MM.1S (cell line): ENCODE measurements around the gene TBC1D14.

Experiments used
- DNase-seq: peaks from one replicate; pipeline ENCODE4 v3.0.0-alpha.2; 2015
- H2AFZ ChIP-seq: fragments of 300-600 bp; sonication (generic); 2 replicates; pipeline ENCODE4 v1.6.0; 2016; ENCODE audit warnings: antibody characterized with exemption, low read length
- H3F3A ChIP-seq: fragments of 300-600 bp; sonication (generic); 2 replicates; pipeline ENCODE4 v1.6.1; 2016; ENCODE audit warnings: mild to moderate bottlenecking, antibody characterized with exemption, low read length, moderate library complexity, mixed read lengths; ENCODE audit not compliant: insufficient read depth
- H3K27ac ChIP-seq: fragments of 300-600 bp; sonication (generic); 2 replicates; pipeline ENCODE4 v1.5.1; 2016; ENCODE audit warnings: mild to moderate bottlenecking, low read length
- H3K27me3 ChIP-seq: fragments of 300-600 bp; sonication (generic); replicated peaks from 2 replicates; pipeline ENCODE4 v1.6.0; 2016; ENCODE audit warnings: low read length; ENCODE audit not compliant: insufficient read depth
- H3K36me3 ChIP-seq: fragments of 300-600 bp; sonication (generic); replicated peaks from 2 replicates; pipeline ENCODE4 v1.6.1; 2016; ENCODE audit warnings: mild to moderate bottlenecking, low read length, mixed read lengths; ENCODE audit not compliant: insufficient read depth
- H3K4me1 ChIP-seq: fragments of 300-600 bp; sonication (generic); 2 replicates; pipeline ENCODE4 v1.6.1; 2016; ENCODE audit warnings: low read length, mixed read lengths
- H3K4me2 ChIP-seq: fragments of 300-600 bp; sonication (generic); 2 replicates; pipeline ENCODE4 v1.6.0; 2016; ENCODE audit warnings: low read depth, low read length
- H3K4me3 ChIP-seq: fragments of 300-600 bp; sonication (generic); 2 replicates; pipeline ENCODE4 v1.5.1; 2016; ENCODE audit warnings: low read length, mixed read lengths
- H3K79me2 ChIP-seq: fragments of 300-600 bp; sonication (generic); 2 replicates; pipeline ENCODE4 v1.6.1; 2016; ENCODE audit warnings: mixed run types, low read length, mixed read lengths
- H3K9ac ChIP-seq: fragments of 300-600 bp; sonication (generic); 2 replicates; pipeline ENCODE4 v1.6.1; 2016; ENCODE audit warnings: low read length, mixed read lengths
- H3K9me2 ChIP-seq: fragments of 300-600 bp; sonication (generic); replicated peaks from 2 replicates; pipeline ENCODE4 v1.6.1; 2016; ENCODE audit warnings: mild to moderate bottlenecking, low read length, mixed read lengths; ENCODE audit not compliant: insufficient read depth
- H3K9me3 ChIP-seq: fragments of 300-600 bp; sonication (generic); replicated peaks from 2 replicates; pipeline ENCODE4 v1.6.1; 2016; ENCODE audit warnings: mild to moderate bottlenecking, low read length, mixed read lengths; ENCODE audit not compliant: insufficient read depth
- H4K20me1 ChIP-seq: fragments of 300-600 bp; sonication (generic); 2 replicates; pipeline ENCODE4 v1.6.1; 2016; ENCODE audit warnings: mild to moderate bottlenecking, low read length, moderate library complexity, mixed read lengths; ENCODE audit not compliant: insufficient read depth
- EZH2 ChIP-seq: fragments of 300-600 bp; sonication (generic); optimal IDR thresholded peaks from 2 replicates; pipeline ENCODE3; 2017; ENCODE audit warnings: low read depth, mild to moderate bottlenecking, antibody characterized with exemption, low read length, mixed read lengths
- EZH2phosphoT487 ChIP-seq: fragments of 300-600 bp; sonication (generic); IDR thresholded peaks from 2 replicates; pipeline ENCODE4 v1.6.1; 2018; ENCODE audit warnings: antibody characterized with exemption, low read length
- TF ChIP-seq, protein P1 (sequence below): fragments of 300-600 bp; sonication (generic); IDR thresholded peaks from 2 replicates; pipeline ENCODE4 v1.5.1; 2016; ENCODE audit warnings: antibody characterized with exemption, low read length, mixed read lengths

TBC1D14 gene

DNA sequence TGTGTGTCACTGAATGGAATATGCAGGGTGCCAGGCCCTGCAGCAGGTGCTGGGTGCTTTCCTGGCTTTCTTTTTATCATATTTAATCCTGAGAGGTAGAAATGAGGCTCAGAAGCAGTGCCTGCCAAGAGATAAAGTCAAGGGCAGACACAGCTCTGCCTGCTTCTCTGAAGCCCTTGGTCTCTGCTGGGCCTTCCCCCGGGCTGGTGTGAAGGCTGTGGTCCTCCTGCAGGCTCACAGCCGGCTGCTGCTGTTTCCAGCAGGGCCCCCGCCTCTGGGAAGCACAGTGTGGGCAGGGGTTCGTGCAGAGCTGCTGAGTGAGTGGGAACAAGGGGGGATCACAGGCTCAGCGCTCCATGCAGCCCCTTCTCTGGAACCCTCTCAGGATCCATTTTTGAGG is 49.6 kb downstream of the TBC1D14 start:
- H4K20me1 ChIP-seq = no peaks in the 10 kb centered on the region
- H3K9me3 ChIP-seq = no peaks in the 10 kb centered on the region
- no peak overlapping the region for H3K27ac ChIP-seq
- TF ChIP-seq EZH2phosphoT487 (no peak), EZH2 (no peak)
- TF ChIP-seq, protein P1, sequence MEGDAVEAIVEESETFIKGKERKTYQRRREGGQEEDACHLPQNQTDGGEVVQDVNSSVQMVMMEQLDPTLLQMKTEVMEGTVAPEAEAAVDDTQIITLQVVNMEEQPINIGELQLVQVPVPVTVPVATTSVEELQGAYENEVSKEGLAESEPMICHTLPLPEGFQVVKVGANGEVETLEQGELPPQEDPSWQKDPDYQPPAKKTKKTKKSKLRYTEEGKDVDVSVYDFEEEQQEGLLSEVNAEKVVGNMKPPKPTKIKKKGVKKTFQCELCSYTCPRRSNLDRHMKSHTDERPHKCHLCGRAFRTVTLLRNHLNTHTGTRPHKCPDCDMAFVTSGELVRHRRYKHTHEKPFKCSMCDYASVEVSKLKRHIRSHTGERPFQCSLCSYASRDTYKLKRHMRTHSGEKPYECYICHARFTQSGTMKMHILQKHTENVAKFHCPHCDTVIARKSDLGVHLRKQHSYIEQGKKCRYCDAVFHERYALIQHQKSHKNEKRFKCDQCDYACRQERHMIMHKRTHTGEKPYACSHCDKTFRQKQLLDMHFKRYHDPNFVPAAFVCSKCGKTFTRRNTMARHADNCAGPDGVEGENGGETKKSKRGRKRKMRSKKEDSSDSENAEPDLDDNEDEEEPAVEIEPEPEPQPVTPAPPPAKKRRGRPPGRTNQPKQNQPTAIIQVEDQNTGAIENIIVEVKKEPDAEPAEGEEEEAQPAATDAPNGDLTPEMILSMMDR = no peak
- H3K4me2 ChIP-seq = no peak overlapping the region
- H3K9me2 ChIP-seq = no peaks in the 10 kb centered on the region
- 0 out of 2 replicates have a peak, but pooled peaks cover under 1% of the 10 kb centered on the region for H3K79me2 ChIP-seq
- no peak overlapping the region for H3K4me3 ChIP-seq
- peaks cover 9% of the 10 kb centered on the region; the same call in 1 of the 2 replicates for H3K4me1 ChIP-seq
- H3K9ac ChIP-seq = no peak overlapping the region
- DNase-seq = no peak
- peaks cover 2% of the 10 kb centered on the region; the same call in 1 of the 2 replicates for H3F3A ChIP-seq
- H3K36me3 ChIP-seq = no peaks in the 10 kb centered on the region
- no peak overlapping the region for H2AFZ ChIP-seq
- no peaks in the 10 kb centered on the region for H3K27me3 ChIP-seq

GRCh38 chr4:6960154-6960553 is 50.5 kb downstream of the TBC1D14 start:
- H3K4me1 ChIP-seq = peaks cover 10% of the 10 kb centered on the region; the same call in 1 of the 2 replicates
- no peaks in the 10 kb centered on the region for H3K9me2 ChIP-seq
- peaks cover 3% of the 10 kb centered on the region; the same call in 1 of the 2 replicates for H3F3A ChIP-seq
- TF ChIP-seq EZH2phosphoT487 = no peak
- TF ChIP-seq, protein P1 = no peak
- no peak for TF ChIP-seq EZH2
- no peaks in the 10 kb centered on the region for H4K20me1 ChIP-seq
- no peak for DNase-seq
- H3K27ac ChIP-seq = no peak overlapping the region
- no peak overlapping the region for H3K9ac ChIP-seq
- no peaks in the 10 kb centered on the region for H3K9me3 ChIP-seq
- H3K27me3 ChIP-seq = no peaks in the 10 kb centered on the region
- H3K79me2 ChIP-seq = no peaks in the 10 kb centered on the region
- no peak overlapping the region for H3K4me2 ChIP-seq
- no peak overlapping the region for H2AFZ ChIP-seq
- no peak overlapping the region for H3K4me3 ChIP-seq
- H3K36me3 ChIP-seq = no peaks in the 10 kb centered on the region

- Histone ChIP-seq H3F3A (peaks cover 3% of the 10 kb centered on the region; the same call in 1 of the 2 replicates), H3K27ac (no peak overlapping the region), H3K9me3 (no peaks in the 10 kb centered on the region), H3K27me3 (0 out of 2 replicates have a peak, but pooled peaks cover 3% of the 10 kb centered on the region), H2AFZ (no peak overlapping the region), H3K4me1 (peaks cover 10% of the 10 kb centered on the region; the same call in 1 of the 2 replicates), H3K4me3 (no peak overlapping the region), H4K20me1 (no peaks in the 10 kb centered on the region), H3K79me2 (0 out of 2 replicates have a peak, but pooled peaks cover 3% of the 10 kb centered on the region), H3K4me2 (no peak overlapping the region), H3K9ac (no peak overlapping the region), H3K36me3 (no peaks in the 10 kb centered on the region), H3K9me2 (no peaks in the 10 kb centered on the region)
- DNase-seq = no peak
- TF ChIP-seq EZH2 (no peak), EZH2phosphoT487 (no peak)
- TF ChIP-seq, protein P1 = no peak
Observed at GRCh38 chr4:6960628-6961412, 51.2 kb downstream of the TBC1D14 start.
